DOHH2 (cell line): ENCODE data around the gene STRN.
"Not testable (repeated sequence)": the region's sequence is repeated elsewhere in the genome, so short reads cannot be mapped to it uniquely, and the experiment has no call there.

Experiments
- H3F3A ChIP-seq: fragments of 200-600 bp; sonication (generic), shearing (Covaris generic); 2 replicates; pipeline ENCODE4 v1.6.0; 2016; ENCODE audit warnings: antibody characterized with exemption, mild to moderate bottlenecking; ENCODE audit not compliant: control insufficient read depth, insufficient read depth
- H3K27ac ChIP-seq: fragments of 200-600 bp; sonication (generic); 2 replicates; pipeline ENCODE4 v1.5.1; 2014; ENCODE audit warnings: low read depth, mild to moderate bottlenecking, low read length, moderate library complexity
- H3K27me3 ChIP-seq: fragments of 200-600 bp; sonication (generic); 2 replicates; pipeline ENCODE4 v1.6.1; 2014; ENCODE audit warnings: mild to moderate bottlenecking, low read length, mixed read lengths; ENCODE audit not compliant: control insufficient read depth
- H3K36me3 ChIP-seq: fragments of 200-600 bp; sonication (generic); 2 replicates; pipeline ENCODE4 v1.6.1; 2014; ENCODE audit warnings: mild to moderate bottlenecking, low read length, moderate library complexity, mixed read lengths; ENCODE audit not compliant: control insufficient read depth
- H3K4me1 ChIP-seq: fragments of 200-600 bp; sonication (generic); 2 replicates; pipeline ENCODE4 v1.6.1; 2014; ENCODE audit warnings: mild to moderate bottlenecking, low read length, mixed read lengths; ENCODE audit not compliant: control insufficient read depth
- H3K4me2 ChIP-seq: fragments of 200-600 bp; sonication (generic); 2 replicates; pipeline ENCODE4 v1.6.0; 2014; ENCODE audit warnings: mild to moderate bottlenecking, low read length, moderate library complexity
- H3K4me3 ChIP-seq: fragments of 200-600 bp; sonication (generic); 2 replicates; pipeline ENCODE4 v1.5.1; 2014; ENCODE audit warnings: mild to moderate bottlenecking, low read length, mixed read lengths
- H3K79me2 ChIP-seq: fragments of 200-600 bp; sonication (generic); 2 replicates; pipeline ENCODE4 v1.6.1; 2014; ENCODE audit warnings: mild to moderate bottlenecking, low read length, mixed read lengths; ENCODE audit not compliant: control insufficient read depth
- H3K9me2 ChIP-seq: fragments of 200-600 bp; sonication (generic); replicated peaks from 2 replicates; pipeline ENCODE4 v1.6.1; 2014; ENCODE audit warnings: mild to moderate bottlenecking, low read length, mixed read lengths; ENCODE audit not compliant: control insufficient read depth
- H3K9me3 ChIP-seq: fragments of 200-600 bp; sonication (generic); 2 replicates; pipeline ENCODE4 v1.6.1; 2014; ENCODE audit warnings: antibody characterized with exemption, low read length, mixed read lengths; ENCODE audit not compliant: control insufficient read depth, insufficient read depth
- H4K20me1 ChIP-seq: fragments of 200-600 bp; sonication (generic); 2 replicates; pipeline ENCODE4 v1.6.0; 2014; ENCODE audit warnings: low read depth, mild to moderate bottlenecking, antibody characterized with exemption, low read length, moderate library complexity; ENCODE audit not compliant: control insufficient read depth, insufficient read depth
- CTCF ChIP-seq: fragments of 200-600 bp; sonication (generic); IDR thresholded peaks from one replicate; pipeline ENCODE4 v1.5.1; 2014; ENCODE audit warnings: antibody characterized with exemption, mild to moderate bottlenecking, low read depth, low read length; ENCODE audit not compliant: poor library complexity, severe bottlenecking
- EZH2phosphoT487 ChIP-seq: fragments of 200-600 bp; sonication (generic); IDR thresholded peaks from 2 replicates; pipeline ENCODE4 v1.6.1; 2017; ENCODE audit warnings: borderline replicate concordance, mild to moderate bottlenecking, antibody characterized with exemption, low read length, moderate library complexity, mixed read lengths

Gene STRN

GRCh38 chr2:37005118-37005868 lies 39.0 kb upstream of the STRN start:
- H4K20me1 ChIP-seq = no peaks in the 10 kb centered on the region
- no peaks in the 10 kb centered on the region for H3K9me2 ChIP-seq
- peaks cover 24% of the 10 kb centered on the region for H3K36me3 ChIP-seq
- peak overlapping the region; percentile 19; the same call in 1 of the 2 replicates for H3K4me2 ChIP-seq
- no peak overlapping the region for H3K4me3 ChIP-seq
- H3K27me3 ChIP-seq = no peaks in the 10 kb centered on the region
- no peak overlapping the region for H3K27ac ChIP-seq
- 0 out of 2 replicates have a peak, but pooled peaks cover 5% of the 10 kb centered on the region for H3F3A ChIP-seq
- no peaks in the 10 kb centered on the region for H3K9me3 ChIP-seq
- H3K4me1 ChIP-seq = peaks cover 4% of the 10 kb centered on the region; the same call in 1 of the 2 replicates
- H3K79me2 ChIP-seq = no peaks in the 10 kb centered on the region
- TF ChIP-seq EZH2phosphoT487 = no peak
- peak; percentile 74 for TF ChIP-seq CTCF

DNA sequence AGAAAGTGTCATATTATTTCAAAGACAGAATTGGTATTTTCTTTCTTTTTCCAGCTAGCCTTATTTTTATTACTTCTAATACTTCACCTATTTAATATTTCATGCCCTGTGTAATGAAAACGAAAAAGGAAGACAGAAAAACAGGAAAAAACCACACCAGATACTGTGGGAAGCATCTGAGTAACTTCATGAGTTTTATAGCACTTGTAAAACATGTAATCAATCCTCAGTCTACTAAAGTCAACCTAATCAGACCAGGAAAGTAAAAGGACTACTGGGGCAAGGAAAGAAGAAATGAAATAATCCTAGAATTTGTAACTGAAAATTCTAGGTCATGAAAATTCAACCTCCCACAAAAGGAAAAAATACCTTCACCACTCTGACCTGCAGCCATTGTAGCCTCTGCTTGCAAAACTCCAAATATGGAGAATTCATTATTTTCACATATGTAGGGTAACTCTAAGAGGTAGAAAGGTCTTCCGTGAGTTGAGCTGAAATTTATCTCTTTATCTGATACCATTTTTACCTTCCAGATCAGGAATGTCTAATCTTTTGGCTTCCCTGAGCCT lies 34.7 kb upstream of the STRN start:
- no peaks in the 10 kb centered on the region for H4K20me1 ChIP-seq

DNA sequence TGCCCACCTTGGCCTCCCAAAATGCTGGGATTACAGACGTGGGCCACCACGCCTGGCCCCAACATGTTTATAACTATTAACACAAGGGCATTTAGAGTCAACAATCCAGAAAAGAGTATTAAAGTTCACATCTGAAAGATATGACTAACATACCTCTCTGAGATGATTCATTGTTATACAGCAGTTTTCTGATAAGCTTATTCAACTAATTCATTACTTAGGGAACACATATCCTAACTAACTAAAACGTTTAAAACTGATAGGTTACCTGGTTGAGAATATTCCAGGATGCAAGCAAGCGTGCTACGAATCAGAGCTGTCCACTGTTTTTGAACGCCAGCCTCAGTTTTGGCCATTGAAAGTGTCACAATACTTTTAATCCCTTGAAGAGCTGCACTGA lies 34.0 kb upstream of the STRN start:
- H3K9me3 ChIP-seq = no peaks in the 10 kb centered on the region
- 0 out of 2 replicates have a peak, but pooled peaks cover 3% of the 10 kb centered on the region for H3K4me1 ChIP-seq
- H3K79me2 ChIP-seq = no peaks in the 10 kb centered on the region
- H3K9me2 ChIP-seq = no peaks in the 10 kb centered on the region
- TF ChIP-seq EZH2phosphoT487 (no peak), CTCF (no peak)
- no peaks in the 10 kb centered on the region for H4K20me1 ChIP-seq
- no peaks in the 10 kb centered on the region for H3F3A ChIP-seq
- no peak overlapping the region for H3K4me3 ChIP-seq
- H3K27me3 ChIP-seq = no peaks in the 10 kb centered on the region
- peaks cover 29% of the 10 kb centered on the region for H3K36me3 ChIP-seq
- no peak overlapping the region for H3K4me2 ChIP-seq
- no peak overlapping the region for H3K27ac ChIP-seq

More for the DNA sequence above, 34.7 kb upstream of the STRN start:
- H3K27me3 ChIP-seq = no peaks in the 10 kb centered on the region
- H3K4me3 ChIP-seq = no peak overlapping the region
- H3K9me3 ChIP-seq = no peaks in the 10 kb centered on the region
- H3K9me2 ChIP-seq = no peaks in the 10 kb centered on the region
- TF ChIP-seq CTCF = no peak
- TF ChIP-seq EZH2phosphoT487 = no peak
- no peak overlapping the region for H3K27ac ChIP-seq
- no peak overlapping the region for H3K4me2 ChIP-seq
- no peaks in the 10 kb centered on the region for H3K79me2 ChIP-seq
- H3K36me3 ChIP-seq = peaks cover 32% of the 10 kb centered on the region
- 0 out of 2 replicates have a peak, but pooled peaks cover 4% of the 10 kb centered on the region for H3K4me1 ChIP-seq
- H3F3A ChIP-seq = no peaks in the 10 kb centered on the region

DNA sequence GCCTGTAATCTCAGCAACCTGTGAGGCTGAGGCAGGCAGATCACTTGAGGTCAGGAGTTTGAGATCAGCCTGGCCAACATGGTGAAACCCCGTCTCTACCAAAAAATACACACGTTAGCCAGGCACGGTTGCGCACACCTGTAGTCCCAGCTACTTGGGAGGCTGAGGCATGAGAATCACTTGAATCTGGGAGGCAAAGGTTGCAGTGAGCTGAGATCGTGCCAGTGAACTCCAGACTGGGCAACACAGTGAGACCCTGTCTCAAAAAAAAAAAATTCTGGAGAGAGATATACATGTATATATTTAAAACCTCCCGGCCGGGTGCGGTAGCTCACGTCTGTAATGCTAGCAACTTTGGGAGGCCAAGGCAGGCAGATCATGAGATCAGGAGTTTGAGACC lies 33.1 kb upstream of the STRN start:
- peaks cover 20% of the 10 kb centered on the region for H3K36me3 ChIP-seq
- not testable (repeated sequence) for H3K4me1 ChIP-seq, H3F3A ChIP-seq, H3K27ac ChIP-seq, H3K27me3 ChIP-seq, H4K20me1 ChIP-seq, H3K9me2 ChIP-seq, H3K4me3 ChIP-seq, H3K4me2 ChIP-seq, H3K9me3 ChIP-seq, H3K79me2 ChIP-seq
